Measurements from ENCODE around the gene CEND1. TPM values are rescaled to one million over a fixed set of nuclear protein-coding genes. Genes with fewer than 3 reads are reported as not detected.

CEND1 gene
- total RNA-seq, 4 donors from 2014 or later: 0.17 to 2.9 (median 0.58) TPM

DNA sequence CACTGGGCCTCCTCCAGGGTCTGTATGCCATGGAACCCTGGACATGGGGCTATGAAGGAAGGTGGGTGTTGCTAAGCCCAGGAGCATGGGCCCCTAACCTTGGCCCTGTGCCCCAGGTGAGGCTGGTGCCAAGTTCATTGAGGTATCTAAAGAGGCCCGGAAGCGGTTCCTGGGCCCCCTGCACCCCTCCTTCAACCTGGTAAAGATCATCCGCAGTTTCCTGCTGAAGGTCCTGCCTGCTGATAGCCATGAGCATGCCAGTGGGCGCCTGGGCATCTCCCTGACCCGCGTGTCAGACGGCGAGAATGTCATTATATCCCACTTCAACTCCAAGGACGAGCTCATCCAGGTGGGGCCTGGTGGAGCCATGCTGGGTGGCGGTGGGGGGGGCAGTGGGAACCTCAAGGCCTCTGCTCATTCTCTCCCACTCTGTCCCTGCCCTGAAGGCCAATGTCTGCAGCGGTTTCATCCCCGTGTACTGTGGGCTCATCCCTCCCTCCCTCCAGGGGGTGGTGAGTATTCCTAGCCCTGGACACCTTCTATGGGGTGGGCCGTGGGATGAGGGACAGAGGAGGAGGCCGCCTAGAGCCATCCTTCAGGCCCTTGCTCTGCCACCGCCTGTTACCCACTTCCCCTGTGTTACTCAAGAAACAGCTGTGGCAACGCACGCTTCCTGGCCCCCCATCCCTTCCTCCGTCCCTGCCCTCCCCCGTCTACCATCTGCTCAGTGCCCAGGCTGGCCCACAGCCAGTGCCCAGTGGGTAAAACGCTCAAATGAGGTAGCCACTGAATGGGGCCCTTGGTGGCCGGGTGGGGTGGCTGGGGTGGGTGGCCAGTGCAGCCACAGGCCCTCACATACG is 31.9 kb upstream of the CEND1 start:
- Histone ChIP-seq H3K4me1 (peaks cover 0 to 47% (median 19%) of the 10 kb centered on the region in 3 donors), H3K9me3 (no peaks in the 10 kb centered on the region), H3K4me3 (peak overlapping the region in 1 of 2 donors; percentile 99), H3K27ac (peak overlapping the region in 3 of 4 donors; percentile 91 to 100 (median 96)), H3K36me3 (peaks cover 0 to 49% of the 10 kb centered on the region in 2 donors), H3K27me3 (peaks cover 30% of the 10 kb centered on the region)
- TF ChIP-seq, protein P1, sequence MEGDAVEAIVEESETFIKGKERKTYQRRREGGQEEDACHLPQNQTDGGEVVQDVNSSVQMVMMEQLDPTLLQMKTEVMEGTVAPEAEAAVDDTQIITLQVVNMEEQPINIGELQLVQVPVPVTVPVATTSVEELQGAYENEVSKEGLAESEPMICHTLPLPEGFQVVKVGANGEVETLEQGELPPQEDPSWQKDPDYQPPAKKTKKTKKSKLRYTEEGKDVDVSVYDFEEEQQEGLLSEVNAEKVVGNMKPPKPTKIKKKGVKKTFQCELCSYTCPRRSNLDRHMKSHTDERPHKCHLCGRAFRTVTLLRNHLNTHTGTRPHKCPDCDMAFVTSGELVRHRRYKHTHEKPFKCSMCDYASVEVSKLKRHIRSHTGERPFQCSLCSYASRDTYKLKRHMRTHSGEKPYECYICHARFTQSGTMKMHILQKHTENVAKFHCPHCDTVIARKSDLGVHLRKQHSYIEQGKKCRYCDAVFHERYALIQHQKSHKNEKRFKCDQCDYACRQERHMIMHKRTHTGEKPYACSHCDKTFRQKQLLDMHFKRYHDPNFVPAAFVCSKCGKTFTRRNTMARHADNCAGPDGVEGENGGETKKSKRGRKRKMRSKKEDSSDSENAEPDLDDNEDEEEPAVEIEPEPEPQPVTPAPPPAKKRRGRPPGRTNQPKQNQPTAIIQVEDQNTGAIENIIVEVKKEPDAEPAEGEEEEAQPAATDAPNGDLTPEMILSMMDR (IDR thresholded peaks at IDR 0.05): no peak
- no peak for TF ChIP-seq POLR2AphosphoS5 (IDR thresholded peaks at IDR 0.05)
- no peak for TF ChIP-seq EP300 (IDR thresholded peaks at IDR 0.05)
- peak in 1 of 2 donors; percentile 3 for TF ChIP-seq POLR2A (IDR thresholded peaks at IDR 0.05)
- no peak for ATAC-seq
- 64% methylated on average over 3 of the region's 22 CpGs; no CpG with 5 or more reads in 1 of the 2 donors for WGBS, 2 donors (ENCODE audit: low coverage in 1 of 2)

DNA sequence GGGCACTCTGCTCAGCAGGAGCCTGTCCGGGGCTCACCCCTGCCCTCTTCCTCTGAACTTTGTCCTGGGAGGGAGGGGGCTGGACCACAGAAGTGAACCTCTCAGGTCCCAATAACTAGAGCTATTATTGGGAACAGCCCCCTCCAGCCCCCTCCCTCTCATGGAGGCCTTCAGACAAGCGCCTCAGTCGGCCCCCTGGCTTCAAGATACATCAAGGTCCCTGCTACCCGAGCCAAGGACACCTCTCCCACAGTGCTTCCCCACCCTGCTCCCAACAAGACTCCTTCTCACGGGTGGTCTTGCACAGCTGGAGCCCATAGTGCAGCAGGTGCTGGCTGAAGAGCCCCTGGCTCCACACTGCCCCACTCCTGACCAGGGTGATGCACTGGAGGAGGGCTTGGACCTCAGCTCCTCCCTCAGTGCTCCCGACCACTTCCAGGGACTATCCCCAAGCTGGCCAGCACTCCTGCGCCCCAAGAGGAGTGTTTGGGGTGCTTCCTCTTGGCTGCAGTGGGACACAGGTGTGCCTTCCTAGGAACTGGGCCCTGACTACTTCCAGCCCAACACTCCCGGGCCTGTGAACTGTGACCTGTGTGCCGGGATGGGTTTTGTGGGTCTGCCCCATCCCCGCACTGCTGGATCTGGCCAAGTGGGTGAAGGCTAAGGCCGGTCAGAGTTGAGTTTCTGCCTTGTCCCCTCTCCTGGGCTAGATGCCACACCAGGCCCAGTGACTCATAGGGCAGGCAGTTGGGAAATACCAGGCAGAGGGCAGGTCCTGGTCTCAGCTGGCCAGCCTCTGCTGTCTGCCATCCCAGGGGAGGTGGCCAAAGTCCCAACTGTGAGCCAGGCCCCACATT is 31.0 kb upstream of the CEND1 start:
- peak overlapping the region; percentile 75 to 100 (median 94) for H3K27ac ChIP-seq
- no peaks in the 10 kb centered on the region for H3K9me3 ChIP-seq
- TF ChIP-seq POLR2A (IDR thresholded peaks at IDR 0.05): peak in 1 of 2 donors; percentile 8
- TF ChIP-seq EP300 (IDR thresholded peaks at IDR 0.05): no peak
- peak; percentile 88 for TF ChIP-seq POLR2AphosphoS5 (IDR thresholded peaks at IDR 0.05)
- ATAC-seq: peak; percentile 39
- peaks cover 0 to 46% of the 10 kb centered on the region in 2 donors for H3K36me3 ChIP-seq
- H3K4me3 ChIP-seq: peak overlapping the region; percentile 63 to 99
- peaks cover 0 to 40% (median 18%) of the 10 kb centered on the region in 3 donors for H3K4me1 ChIP-seq
- 20 to 70% methylated on average over 1 to 2 of the region's 11 CpGs for WGBS, 2 donors (ENCODE audit: low coverage in 1 of 2)
- peaks cover 21% of the 10 kb centered on the region for H3K27me3 ChIP-seq

DNA sequence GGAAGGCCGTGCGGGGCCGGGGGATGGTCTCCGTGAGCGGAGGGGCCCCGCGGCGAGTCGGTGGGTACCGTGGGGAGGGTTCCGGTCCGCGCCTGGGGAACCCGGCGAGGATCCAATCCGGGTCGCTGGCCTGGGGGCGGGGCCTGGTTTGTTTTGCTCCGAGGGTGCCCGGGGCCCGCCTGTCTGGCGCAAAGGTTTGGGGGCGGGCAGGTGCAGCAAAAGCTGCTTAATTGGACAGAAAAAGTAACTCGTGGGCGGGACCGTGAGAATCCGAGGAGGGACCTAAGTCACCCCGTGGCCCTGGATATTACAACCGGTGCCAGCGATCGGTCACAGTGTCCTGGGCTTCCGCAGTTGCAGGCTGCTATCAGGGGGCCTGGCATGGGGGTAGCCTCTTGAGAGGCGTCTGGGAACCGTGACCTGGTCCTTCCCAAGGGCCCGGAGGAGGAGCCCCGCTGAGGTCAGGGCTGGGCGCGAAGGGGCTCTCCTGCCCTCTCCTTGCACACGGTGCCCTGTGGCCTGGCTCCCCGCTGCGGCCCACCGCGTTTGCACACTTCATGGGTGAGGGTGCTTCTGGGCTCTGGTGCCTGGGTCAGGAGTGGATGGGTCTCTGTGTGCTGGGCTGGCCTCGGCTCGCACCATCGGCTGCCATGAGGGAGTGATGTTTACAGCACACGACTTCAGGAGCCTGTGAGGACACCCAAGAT is 30.2 kb upstream of the CEND1 start:
- ATAC-seq: peak; percentile 80
- Histone ChIP-seq H3K36me3 (peaks cover 0 to 39% of the 10 kb centered on the region in 2 donors), H3K4me3 (peak overlapping the region; percentile 63 to 99), H3K27me3 (peaks cover 14% of the 10 kb centered on the region), H3K27ac (peak overlapping the region; percentile 75 to 100 (median 94)), H3K4me1 (peaks cover 0 to 35% (median 18%) of the 10 kb centered on the region in 3 donors), H3K9me3 (no peaks in the 10 kb centered on the region)
- WGBS, 2 donors (ENCODE audit: low coverage in 1 of 2): 0% methylated on average over 1 of the region's 47 CpGs; no CpG with 5 or more reads in 1 of the 2 donors
- peak; percentile 51 for TF ChIP-seq POLR2AphosphoS5 (IDR thresholded peaks at IDR 0.05)
- TF ChIP-seq POLR2A (IDR thresholded peaks at IDR 0.05): peak; percentile 23 to 37
- no peak for TF ChIP-seq EP300 (IDR thresholded peaks at IDR 0.05)
- TF ChIP-seq, protein P1 (IDR thresholded peaks at IDR 0.05): no peak

DNA sequence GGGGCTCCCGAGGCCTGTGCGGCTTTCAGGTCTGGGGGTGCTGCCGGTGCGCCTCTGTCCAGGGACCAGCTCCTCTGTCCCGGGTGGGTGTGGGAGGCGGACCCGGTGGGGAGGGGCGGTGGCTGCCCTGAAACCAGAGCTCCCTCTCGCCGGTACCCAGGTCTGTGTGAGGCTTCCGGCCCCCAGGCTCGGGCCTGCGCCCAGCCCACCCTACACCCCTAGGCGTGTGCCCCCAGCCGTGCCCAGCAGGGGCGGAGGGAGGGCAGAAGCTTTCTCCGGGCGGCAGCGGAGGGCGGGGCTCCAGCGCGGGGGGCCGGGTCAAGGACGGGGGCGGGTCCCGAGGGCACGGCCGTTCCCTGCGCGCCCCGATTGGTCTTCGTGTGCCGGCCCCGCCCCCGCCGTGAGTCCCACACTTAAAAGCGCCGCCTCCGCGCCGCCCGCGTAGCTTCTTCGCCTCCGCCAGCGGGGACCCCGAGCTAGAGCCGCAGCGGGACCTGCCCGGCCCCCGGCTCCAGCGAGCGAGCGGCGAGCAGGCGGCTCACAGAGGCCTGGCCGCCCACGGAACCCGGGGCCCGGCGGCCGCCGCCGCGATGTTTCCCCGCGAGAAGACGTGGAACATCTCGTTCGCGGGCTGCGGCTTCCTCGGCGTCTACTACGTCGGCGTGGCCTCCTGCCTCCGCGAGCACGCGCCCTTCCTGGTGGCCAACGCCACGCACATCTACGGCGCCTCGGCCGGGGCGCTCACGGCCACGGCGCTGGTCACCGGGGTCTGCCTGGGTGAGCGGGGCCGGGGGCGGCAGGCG is 29.4 kb upstream of the CEND1 start:
- Histone ChIP-seq H3K9me3 (no peaks in the 10 kb centered on the region), H3K4me1 (peaks cover 0 to 35% (median 18%) of the 10 kb centered on the region in 3 donors), H3K27ac (peak overlapping the region; percentile 75 to 100 (median 94)), H3K36me3 (peaks cover 0 to 35% of the 10 kb centered on the region in 2 donors), H3K4me3 (peak overlapping the region; percentile 63 to 99), H3K27me3 (peaks cover 6% of the 10 kb centered on the region)
- ATAC-seq: peak; percentile 86
- TF ChIP-seq, protein P1 (IDR thresholded peaks at IDR 0.05): peak in 3 of 4 experiments; percentile 15 to 54 (median 46)
- TF ChIP-seq EP300 (IDR thresholded peaks at IDR 0.05): no peak
- peak; percentile 86 for TF ChIP-seq POLR2AphosphoS5 (IDR thresholded peaks at IDR 0.05)
- peak; percentile 96 for TF ChIP-seq POLR2A (IDR thresholded peaks at IDR 0.05)
- WGBS, 2 donors (ENCODE audit: low coverage in 1 of 2): no CpG with 5 or more reads among the region's 96 CpGs

Measured in gastroesophageal sphincter (tissue), 4 donors.